ENCODE measurements around the gene ADCY5.

The ADCY5 gene

DNA sequence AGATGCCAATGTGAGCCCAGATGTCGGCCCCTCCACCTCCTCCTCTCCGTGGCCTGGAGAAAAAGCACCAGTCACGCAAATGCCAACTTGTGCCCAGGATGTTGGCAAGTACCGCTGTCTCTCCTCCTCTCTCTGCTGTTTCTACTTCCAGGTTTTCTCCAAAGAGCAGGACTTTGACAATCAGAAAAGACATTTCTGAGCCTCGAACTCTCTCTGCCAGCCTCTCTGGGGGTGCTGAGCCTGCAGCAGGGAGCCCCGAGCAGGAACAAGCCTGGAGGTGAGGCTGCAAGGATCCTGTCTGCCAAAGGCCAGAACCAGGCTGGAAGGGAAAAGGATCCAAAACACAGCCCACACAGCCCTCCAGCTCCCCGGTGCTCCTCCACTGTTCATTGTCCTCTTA lies 157.5 kb downstream of the ADCY5 start:
- H3K4me1 ChIP-seq (ENCODE audit: insufficient read depth, poor library complexity, severe bottlenecking) = no peaks in the 10 kb centered on the region
- no peaks in the 10 kb centered on the region for H3K27me3 ChIP-seq (ENCODE audit: insufficient read depth, poor library complexity, severe bottlenecking)
- no peak overlapping the region for H3K27ac ChIP-seq (ENCODE audit: poor library complexity, severe bottlenecking)
- no peak for ATAC-seq (ENCODE audit: low read depth)
- H3K9me3 ChIP-seq (ENCODE audit: severe bottlenecking) = no peaks in the 10 kb centered on the region
- no peak for DNase-seq (ENCODE audit: low spot score)
- H3K4me3 ChIP-seq (ENCODE audit: severe bottlenecking) = no peak overlapping the region
- no peaks in the 10 kb centered on the region for H3K36me3 ChIP-seq (ENCODE audit: low read depth)
- TF ChIP-seq, protein P1, sequence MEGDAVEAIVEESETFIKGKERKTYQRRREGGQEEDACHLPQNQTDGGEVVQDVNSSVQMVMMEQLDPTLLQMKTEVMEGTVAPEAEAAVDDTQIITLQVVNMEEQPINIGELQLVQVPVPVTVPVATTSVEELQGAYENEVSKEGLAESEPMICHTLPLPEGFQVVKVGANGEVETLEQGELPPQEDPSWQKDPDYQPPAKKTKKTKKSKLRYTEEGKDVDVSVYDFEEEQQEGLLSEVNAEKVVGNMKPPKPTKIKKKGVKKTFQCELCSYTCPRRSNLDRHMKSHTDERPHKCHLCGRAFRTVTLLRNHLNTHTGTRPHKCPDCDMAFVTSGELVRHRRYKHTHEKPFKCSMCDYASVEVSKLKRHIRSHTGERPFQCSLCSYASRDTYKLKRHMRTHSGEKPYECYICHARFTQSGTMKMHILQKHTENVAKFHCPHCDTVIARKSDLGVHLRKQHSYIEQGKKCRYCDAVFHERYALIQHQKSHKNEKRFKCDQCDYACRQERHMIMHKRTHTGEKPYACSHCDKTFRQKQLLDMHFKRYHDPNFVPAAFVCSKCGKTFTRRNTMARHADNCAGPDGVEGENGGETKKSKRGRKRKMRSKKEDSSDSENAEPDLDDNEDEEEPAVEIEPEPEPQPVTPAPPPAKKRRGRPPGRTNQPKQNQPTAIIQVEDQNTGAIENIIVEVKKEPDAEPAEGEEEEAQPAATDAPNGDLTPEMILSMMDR (IDR thresholded peaks at IDR 0.05; ENCODE audit: poor library complexity, severe bottlenecking) = no peak

DNA sequence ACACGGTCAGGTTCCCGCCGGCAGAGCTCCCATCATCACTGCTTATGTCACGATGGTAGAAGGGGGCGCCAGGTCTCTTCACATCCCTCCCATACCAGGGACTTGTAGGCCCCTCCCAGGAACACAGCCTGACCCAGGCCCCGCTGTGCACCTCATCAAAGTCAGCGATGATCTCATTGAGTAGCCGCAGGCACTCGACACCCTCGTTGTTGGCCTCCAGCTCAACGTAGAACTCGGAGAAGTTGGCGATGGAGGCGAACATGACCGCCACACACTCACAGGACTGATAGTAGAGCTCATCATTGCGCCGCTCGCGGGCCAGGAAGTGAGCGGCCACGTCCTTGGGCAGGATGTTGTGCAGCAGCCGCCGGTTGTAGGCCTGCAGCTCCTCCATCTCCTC lies 157.9 kb downstream of the ADCY5 start:
- ATAC-seq (ENCODE audit: low read depth) = no peak
- H3K36me3 ChIP-seq (ENCODE audit: low read depth) = no peaks in the 10 kb centered on the region
- TF ChIP-seq, protein P1 (IDR thresholded peaks at IDR 0.05; ENCODE audit: poor library complexity, severe bottlenecking) = no peak

DNA sequence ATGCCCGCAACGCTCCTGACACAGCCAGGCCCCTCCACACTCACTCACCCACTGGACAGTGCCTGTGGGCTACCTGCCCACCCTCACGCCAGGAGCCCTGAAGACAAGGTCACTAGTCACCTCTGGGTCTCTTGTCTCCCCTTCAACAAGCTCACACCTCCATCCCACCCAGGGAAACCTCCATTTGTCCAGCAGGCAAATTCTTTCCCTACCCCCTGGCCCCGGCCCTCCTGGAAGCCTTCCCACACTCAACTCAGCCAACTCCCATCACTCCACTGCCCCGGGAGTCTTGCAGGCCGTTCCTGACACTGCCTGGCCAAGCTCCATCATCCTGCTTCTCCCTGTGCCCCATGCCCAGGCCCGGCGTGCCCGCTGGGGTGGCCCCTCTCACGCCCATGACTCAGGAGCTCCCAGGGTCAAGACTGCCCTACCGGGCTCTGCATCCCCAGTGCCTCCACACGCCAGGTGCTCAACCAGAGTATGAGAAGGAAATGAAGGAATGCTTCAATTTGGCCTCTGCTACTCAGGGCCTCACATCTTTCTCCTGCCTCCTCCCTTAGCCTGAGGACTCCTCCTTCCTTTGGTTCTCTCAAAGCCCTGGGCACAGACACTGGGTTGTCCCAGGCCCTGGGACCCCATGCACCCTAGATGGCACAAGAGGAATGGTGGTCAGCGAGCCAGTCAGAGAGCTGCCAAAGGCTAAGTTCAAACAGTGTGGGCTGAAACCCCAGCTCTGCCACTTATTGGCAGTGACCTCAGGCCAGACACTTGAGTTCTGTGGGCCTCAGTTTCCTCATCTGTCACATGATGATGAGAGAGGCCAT lies 158.6 kb downstream of the ADCY5 start:
- Histone ChIP-seq H3K9me3 (ENCODE audit: severe bottlenecking) (no peaks in the 10 kb centered on the region), H3K4me3 (ENCODE audit: severe bottlenecking) (no peak overlapping the region), H3K27me3 (ENCODE audit: insufficient read depth, poor library complexity, severe bottlenecking) (no peaks in the 10 kb centered on the region), H3K4me1 (ENCODE audit: insufficient read depth, poor library complexity, severe bottlenecking) (no peaks in the 10 kb centered on the region), H3K36me3 (ENCODE audit: low read depth) (no peaks in the 10 kb centered on the region), H3K27ac (ENCODE audit: poor library complexity, severe bottlenecking) (no peak overlapping the region)
- TF ChIP-seq, protein P1 (IDR thresholded peaks at IDR 0.05; ENCODE audit: poor library complexity, severe bottlenecking) = no peak
- DNase-seq (ENCODE audit: low spot score) (no peak), ATAC-seq (ENCODE audit: low read depth) (no peak)

More for the DNA sequence above, 157.9 kb downstream of the ADCY5 start:
- DNase-seq (ENCODE audit: low spot score) = no peak
- H3K27ac ChIP-seq (ENCODE audit: poor library complexity, severe bottlenecking) = no peak overlapping the region
- H3K4me3 ChIP-seq (ENCODE audit: severe bottlenecking) = no peak overlapping the region
- no peaks in the 10 kb centered on the region for H3K27me3 ChIP-seq (ENCODE audit: insufficient read depth, poor library complexity, severe bottlenecking)
- H3K4me1 ChIP-seq (ENCODE audit: insufficient read depth, poor library complexity, severe bottlenecking) = no peaks in the 10 kb centered on the region
- H3K9me3 ChIP-seq (ENCODE audit: severe bottlenecking) = no peaks in the 10 kb centered on the region

DNA sequence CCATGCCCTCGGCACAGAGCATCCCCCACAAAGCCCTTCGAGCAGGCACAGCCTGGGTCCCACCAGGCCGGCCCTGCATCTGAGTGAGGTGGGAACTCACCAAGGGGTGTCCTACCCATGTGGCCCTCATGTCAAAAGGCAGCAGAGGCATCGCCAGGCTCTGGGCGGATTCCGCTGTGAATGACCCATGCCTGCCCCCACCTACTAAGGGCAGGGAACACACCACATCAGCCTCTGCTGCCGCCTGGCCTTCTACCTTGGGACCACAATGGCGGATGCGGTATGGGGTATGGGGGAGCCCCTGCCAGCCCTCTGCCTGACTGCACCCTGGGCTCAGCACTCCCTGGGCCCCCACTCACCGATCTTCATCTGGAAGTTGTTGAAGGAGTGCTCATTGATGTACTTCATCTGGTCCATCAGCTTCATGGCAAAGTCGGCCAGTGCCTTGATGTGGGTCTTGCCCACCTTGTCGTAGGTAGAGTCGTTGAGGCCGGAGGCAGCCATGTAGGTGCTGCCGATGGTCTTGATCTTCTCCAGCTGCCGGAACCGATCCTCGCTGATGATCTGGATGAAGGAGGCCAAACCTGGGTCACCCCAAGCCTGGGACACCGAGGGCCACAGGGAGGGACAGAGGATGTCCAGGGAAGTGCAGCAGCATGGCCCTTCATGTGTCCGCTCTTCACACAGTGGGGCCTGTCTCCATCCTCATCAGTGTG lies 159.3 kb downstream of the ADCY5 start:
- TF ChIP-seq, protein P1 (IDR thresholded peaks at IDR 0.05; ENCODE audit: poor library complexity, severe bottlenecking) = no peak
- Histone ChIP-seq H3K27me3 (ENCODE audit: insufficient read depth, poor library complexity, severe bottlenecking) (no peaks in the 10 kb centered on the region), H3K27ac (ENCODE audit: poor library complexity, severe bottlenecking) (no peak overlapping the region), H3K4me3 (ENCODE audit: severe bottlenecking) (no peak overlapping the region), H3K4me1 (ENCODE audit: insufficient read depth, poor library complexity, severe bottlenecking) (no peaks in the 10 kb centered on the region), H3K9me3 (ENCODE audit: severe bottlenecking) (no peaks in the 10 kb centered on the region), H3K36me3 (ENCODE audit: low read depth) (no peaks in the 10 kb centered on the region)
- DNase-seq (ENCODE audit: low spot score) = no peak
- ATAC-seq (ENCODE audit: low read depth) = no peak

DNA sequence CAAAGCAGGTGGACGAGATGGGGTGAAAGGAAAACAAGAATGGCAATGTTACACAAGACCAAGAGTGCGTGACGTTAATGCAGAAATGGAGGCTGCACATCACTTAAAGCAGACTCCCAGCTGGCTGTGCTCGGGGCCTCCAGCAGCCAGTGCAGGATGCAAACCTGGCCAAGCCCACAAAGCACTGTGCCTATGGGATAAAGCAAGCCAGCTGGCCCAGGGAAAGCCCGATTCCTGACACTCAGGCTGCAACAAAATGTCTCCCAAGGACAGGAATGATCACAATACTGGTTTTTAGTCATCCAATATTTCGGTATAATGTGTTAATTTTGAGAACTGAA lies 161.0 kb downstream of the ADCY5 start:
- Histone ChIP-seq H3K27ac (ENCODE audit: poor library complexity, severe bottlenecking) (no peak overlapping the region), H3K27me3 (ENCODE audit: insufficient read depth, poor library complexity, severe bottlenecking) (no peaks in the 10 kb centered on the region), H3K36me3 (ENCODE audit: low read depth) (no peaks in the 10 kb centered on the region), H3K9me3 (ENCODE audit: severe bottlenecking) (no peaks in the 10 kb centered on the region), H3K4me3 (ENCODE audit: severe bottlenecking) (no peak overlapping the region), H3K4me1 (ENCODE audit: insufficient read depth, poor library complexity, severe bottlenecking) (no peaks in the 10 kb centered on the region)
- DNase-seq (ENCODE audit: low spot score) = no peak
- no peak for ATAC-seq (ENCODE audit: low read depth)
- TF ChIP-seq, protein P1 (IDR thresholded peaks at IDR 0.05; ENCODE audit: poor library complexity, severe bottlenecking) = no peak
